D341Med (cell line): ENCODE results near the gene EFCC1.
A peak's percentile ranks its signal among the peaks of the same experiment; 100 is the strongest.
"Not testable (repeated sequence)": the region's sequence is repeated elsewhere in the genome, so short reads cannot be mapped to it uniquely, and the experiment has no call there.

Experiments used
- DNase-seq: peaks from one replicate; pipeline ENCODE4 v3.0.0; 2012; ENCODE audit warnings: low spot score

EFCC1 gene

GRCh38 chr3:129056451-129057173 lies 55.5 kb downstream of the EFCC1 start:
- DNase-seq = no peak

DNA sequence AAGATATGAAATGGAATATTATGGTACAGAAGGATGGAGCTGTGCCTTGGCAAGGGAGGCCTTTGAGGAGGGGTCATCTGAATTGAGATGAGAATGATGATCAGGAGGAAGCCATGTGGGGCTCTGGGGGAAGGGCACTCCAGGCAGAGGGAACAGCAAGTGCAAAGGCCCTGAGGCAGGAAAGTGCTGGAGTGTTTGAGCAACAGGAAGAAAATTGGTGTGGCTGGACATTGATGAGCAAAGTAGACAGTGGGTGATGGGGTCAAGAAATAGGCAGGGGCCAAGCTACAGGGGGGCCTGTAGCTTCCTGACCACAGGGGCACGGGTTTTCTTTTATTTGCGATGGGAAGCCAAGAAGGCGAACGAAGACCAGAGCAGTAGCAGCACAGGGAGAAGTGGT lies 56.1 kb downstream of the EFCC1 start:
- DNase-seq = no peak

DNA sequence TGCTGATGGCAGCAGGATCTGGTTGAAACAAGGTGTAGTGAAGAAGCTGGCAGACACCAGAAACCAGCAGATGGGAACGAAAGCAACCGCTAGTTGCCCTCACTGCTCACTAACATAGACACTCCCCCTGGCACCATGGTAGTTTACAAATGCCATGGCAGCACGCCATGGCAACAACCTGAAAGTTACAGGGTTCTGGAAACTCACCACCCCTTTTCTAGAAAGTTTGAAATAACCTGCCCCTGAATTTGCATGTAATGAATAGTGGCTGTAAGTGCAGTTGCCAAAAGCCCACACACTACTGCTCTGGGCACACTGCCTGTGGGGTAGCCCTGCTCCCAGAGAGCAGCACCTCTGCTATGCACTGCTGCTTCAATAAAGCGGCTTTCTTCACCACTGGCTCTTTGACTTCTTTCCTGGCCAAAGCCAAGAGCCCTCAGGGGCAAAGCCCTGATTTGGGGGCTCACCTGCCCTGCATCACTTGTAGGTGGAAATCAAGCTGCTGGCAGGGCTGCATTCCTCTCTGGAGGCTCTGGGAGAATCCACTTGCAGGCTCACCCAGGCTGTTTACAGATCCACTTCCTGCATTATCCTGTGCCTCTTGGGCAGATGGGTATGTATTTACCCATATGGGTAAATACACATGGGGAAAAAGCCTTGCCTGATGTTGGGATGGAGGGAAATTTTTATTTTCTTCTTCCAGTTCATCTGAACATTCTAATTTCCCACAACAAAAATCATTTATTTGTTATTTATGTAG lies 57.5 kb downstream of the EFCC1 start:
- no peak for DNase-seq

DNA sequence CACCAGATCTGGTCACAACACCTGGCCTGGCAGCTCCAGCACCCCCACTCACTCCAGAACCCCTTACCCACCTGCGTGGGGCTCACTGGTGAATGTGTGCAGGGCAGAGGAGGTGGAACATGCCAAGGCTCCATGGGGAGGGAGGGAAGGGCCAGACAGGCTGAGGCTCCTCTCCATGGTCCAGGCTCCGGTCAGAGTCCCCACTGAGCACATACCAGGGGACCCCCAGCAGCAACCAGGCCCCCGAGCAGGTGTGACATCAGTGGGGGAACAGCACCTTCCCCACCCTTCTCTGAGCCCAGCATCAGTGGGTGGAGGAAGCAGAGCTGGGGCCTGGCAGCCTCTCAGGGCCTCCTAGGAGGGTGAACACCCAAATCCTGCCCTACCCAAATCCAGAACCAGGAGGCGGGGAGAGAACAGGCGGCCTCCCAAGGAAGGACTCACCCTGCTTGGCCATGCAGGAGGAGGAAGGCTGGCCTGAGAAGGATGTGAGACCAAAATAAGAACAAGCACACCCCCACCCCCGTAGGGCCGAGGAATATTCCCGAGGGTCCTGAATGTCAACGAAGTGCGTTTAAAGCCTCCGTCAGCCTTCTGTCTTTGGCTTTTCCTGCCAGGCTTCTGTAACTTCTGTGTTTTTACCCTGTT lies 58.3 kb downstream of the EFCC1 start:
- DNase-seq = peak; percentile 18

GRCh38 chr3:129060276-129061022 lies 59.3 kb downstream of the EFCC1 start, which contains the start of gene GP9:
Gene GP9 (plus strand): TSS chr3:129060779. CDS start chr3:129061740, 961 bp downstream.
- peak; percentile 21 for DNase-seq

DNA sequence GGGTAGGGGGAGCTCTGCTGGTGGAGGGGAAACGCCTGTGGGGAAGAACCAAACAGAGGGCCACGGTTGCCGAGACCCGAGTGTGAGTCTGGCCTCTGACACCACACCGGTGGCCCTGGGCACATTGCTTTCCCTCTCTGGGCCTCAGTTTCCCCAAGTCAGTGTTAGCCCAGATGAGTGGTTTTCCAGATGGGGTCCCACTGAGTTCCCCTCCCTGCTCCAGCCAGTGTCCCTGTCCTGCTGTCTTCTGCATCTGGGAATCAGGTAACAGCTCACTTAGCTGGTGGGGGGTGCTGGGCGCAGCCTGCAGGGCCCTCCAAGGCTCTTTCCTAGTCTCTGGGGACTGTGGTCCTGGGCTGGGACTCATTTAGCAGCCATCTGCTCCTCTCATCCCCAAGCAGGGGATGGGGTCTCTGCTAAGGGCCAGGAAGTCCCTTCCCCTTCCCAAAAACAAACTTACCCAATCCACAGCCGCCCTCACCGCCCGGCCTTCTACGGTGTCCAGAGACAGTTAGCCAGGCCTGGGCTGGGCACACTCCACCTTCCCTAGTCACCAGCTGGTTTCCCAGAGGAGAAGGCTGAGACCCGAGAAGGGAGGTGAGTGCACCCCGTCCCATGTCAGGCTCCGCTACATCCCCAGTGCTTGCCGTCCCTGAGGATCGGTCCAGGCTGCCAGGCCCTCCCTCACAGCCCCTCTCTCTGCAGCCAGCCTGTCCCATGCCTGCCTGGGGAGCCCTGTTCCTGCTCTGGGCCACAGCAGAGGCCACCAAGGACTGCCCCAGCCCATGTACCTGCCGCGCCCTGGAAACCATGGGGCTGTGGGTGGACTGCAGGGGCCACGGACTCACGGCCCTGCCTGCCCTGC lies 60.2 kb downstream of the EFCC1 start:
- DNase-seq = peak; percentile 27

DNA sequence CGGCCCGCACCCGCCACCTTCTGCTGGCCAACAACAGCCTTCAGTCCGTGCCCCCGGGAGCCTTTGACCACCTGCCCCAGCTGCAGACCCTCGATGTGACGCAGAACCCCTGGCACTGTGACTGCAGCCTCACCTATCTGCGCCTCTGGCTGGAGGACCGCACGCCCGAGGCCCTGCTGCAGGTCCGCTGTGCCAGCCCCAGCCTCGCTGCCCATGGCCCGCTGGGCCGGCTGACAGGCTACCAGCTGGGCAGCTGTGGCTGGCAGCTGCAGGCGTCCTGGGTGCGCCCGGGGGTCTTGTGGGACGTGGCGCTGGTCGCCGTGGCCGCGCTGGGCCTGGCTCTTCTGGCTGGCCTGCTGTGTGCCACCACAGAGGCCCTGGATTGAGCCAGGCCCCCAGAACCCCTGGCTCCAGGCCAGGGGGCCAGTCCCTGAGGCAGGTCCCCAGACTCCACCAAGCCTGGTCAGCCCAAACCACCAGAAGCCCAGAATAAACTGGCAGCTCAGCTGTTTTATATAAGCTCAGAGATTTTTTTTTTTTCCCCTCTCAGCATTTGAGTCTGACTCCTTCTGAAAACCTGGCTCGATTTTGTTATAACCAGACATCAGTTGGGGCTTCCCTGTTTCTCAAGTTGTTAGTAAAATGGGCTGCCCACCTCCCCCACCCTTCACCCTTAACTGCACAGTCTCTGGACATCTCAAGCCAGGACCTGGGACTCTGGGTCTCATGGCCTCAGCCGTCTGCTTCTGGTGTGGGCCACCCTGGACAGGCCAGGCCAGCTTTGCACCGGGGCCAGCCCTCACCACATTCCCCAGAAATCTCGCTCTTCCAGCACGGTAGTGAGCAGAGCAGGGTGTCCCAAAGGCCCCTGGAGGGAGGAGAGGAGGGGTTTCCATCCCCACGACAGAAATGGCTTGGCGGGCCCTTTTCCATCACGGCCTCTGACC lies 61.1 kb downstream of the EFCC1 start:
- peak; percentile 41 for DNase-seq

DNA sequence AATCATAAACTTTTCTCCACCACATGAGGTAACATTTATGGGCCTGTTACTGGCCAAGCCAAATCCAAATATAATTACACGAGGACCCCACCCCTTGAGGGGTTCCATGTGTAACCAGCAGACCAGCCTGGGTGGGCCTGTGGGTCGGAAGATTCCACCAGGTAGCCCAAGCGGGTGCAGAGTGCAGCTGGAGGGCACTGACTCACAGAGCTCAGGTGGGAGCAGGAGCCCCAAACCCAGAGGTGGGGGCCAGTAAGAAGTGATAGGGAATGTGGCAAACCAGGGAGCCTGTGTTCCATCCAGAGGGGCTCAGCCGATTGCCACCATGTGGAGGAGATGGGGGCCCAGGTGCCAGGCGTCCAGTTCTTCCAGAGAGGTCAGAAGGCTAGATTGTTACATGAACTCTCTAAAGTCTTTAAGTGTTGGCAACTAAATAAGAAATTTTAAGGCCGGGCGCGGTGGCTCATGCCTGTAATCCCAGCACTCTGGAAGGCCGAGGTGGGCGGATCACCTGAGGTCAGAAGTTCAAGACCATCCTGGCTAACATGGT lies 62.1 kb downstream of the EFCC1 start:
- DNase-seq = no peak

DNA sequence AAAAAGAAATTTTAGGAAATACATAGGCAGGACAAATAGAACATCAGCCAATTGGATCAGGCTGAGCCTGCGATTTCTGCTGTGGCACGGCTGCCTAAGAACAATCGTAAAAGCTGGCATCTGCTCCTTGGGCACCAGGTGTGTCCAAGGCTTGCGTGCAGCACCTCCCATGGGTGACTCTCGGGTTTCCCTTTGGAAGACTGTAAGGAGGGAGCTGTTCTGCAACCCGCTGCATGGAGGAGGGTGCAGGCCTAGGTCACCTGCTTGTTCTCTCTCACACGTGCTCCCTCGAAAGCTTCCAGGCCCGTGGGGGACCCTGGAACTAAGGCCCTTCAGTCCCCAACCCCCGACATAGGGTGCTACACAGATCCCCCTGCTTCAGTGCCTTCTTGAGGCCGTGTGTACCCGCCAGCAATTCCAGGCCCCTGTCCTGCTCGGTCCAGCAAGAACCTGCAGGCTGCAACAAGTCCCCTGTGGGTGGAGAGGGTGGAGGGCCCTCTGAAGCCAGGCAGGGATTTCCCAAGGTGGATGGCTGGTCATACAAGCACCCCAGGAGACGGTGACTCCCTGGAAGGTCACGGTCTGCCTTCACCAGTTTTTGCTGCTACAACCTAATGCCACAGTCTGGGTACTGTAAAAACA lies 62.9 kb downstream of the EFCC1 start:
- peak; percentile 18 for DNase-seq

DNA sequence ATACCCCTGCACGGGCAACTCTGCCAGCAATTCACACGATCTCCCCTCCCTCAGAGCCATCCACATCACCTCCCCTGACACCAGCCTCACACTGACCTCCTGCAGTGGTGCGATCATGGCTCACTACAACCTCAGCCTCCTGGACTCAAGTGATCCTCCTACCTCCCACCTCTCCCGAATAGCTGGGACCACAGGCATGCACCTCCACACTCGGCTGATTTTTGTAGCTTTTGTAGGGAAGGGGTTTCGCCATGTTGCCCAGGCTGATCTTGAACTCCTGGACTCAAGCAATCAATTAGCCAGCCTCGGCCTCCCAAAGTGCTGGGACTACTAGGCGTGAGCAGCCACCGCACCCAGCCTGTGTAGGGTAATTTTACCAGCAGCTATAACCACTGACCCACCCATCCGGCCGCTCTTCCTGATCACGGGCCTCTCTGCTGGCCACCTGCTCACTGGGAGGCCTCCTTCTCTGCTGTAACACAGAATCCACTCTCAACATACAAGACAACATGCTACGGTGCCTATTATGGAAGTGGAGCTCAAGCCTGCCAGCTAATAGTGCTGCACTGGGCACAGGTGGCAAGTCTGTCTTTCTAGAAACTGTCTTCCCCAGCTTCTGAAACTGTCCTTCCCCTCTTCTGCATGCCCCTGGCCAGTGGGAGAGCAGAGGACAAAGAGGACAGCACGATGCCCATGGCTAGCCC lies 64.1 kb downstream of the EFCC1 start:
- DNase-seq = peak; percentile 14

- no peak for DNase-seq
Measured at GRCh38 chr3:129065720-129066073, 64.6 kb downstream of the EFCC1 start.

- not testable (repeated sequence) for DNase-seq
Measured at GRCh38 chr3:129067719-129068118, 66.6 kb downstream of the EFCC1 start.

- no peak for DNase-seq
Measured at GRCh38 chr3:129068291-129068886, 67.3 kb downstream of the EFCC1 start.

GRCh38 chr3:129069313-129070085 lies 68.4 kb downstream of the EFCC1 start:
- DNase-seq = not testable (repeated sequence)

DNA sequence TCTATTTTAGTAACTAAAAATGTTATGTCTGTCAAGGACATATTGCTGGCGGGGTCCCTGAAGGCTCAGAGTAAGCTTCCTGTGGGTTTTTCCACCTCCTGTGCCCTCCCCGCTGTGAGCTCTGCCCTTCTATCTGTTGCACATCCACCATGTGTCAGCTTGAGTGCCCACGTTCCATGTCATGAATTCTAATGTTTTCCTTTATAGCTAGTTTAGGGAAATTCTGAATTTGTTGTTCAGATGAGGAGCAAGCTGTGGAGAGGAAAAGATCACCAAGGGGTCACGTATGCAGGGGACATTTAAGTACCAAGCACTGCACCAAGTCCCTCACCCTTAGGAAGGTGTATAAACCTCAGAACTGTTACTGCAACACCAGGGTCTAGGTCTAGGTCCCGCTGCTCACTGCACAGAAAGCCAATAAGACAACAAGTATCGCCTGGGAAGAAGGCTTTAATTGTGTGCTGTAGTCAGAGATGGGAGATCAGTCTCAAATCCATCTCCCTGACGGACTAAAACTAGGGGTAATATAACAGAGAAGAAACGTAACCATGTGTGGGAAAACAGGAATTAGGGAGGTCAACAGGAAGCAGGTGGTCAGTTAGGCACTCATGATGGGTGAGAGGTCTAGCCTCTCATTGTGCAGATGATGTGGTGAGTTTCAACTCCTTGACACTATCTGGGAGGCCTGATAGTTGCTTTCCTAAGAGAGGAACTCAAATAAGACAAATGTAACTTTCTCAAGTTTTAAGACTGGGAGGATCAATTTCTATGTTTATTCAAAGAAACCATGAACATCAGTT lies 69.2 kb downstream of the EFCC1 start:
- DNase-seq = no peak

DNA sequence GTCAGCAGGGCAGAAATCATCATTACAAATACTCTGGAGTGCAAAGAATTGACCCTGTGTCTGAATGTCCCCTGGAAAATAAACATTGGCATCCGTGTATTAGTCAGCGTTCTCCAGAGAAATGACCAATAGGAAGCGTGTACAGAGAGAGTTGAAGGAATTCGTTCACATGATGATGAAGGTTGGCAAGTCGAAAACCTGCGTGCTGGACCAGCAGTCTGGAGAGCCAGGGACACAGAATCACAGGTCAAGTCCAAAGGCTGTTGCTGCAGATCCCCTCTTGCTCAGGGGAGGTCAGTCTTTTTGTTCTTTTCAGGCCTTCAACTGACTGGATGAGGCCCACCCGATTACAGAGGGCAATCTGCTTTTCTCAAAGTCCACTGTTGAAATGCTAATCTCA lies 76.1 kb downstream of the EFCC1 start:
- DNase-seq = no peak

DNA sequence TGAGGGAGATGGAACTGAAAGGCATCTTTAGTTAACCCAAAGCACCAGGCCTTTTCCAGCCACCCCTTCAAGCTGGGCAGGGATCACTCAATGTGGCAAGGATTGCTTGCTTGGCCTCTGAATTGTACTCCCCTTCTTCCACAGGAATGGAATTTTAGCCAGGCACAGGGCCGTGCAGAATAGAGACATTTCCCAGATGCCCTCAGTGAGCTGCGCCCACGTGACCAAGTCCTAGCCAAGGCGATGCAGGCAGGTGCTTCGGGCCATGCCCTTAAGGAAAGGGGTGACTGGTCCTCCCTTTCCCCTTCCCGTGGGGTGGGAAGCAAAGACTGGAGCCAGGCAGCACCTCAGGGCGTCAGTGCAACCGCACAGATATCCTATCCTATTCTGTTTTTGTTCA lies 77.4 kb downstream of the EFCC1 start:
- no peak for DNase-seq
